HG03159 (cell line): Measurements from ENCODE around the gene ZNF175.
"Not testable (repeated sequence)": the region's sequence is repeated elsewhere in the genome, so short reads cannot be mapped to it uniquely, and the experiment has no call there.

Experiments
- ATAC-seq: cut with Tn5 transposase; IDR thresholded peaks from one replicate; pipeline ENCODE4 v1.9.1; 2021; ENCODE audit warnings: mild to moderate bottlenecking, moderate library complexity; ENCODE audit not compliant: unreplicated experiment

Gene ZNF175

GRCh38 chr19:51626675-51627074 is 55.6 kb downstream of the ZNF175 start:
- ATAC-seq, result no peak

- no peak for ATAC-seq
Measured at GRCh38 chr19:51627491-51628138, 56.5 kb downstream of the ZNF175 start.

- ATAC-seq, result no peak
Measured at GRCh38 chr19:51628153-51628939, 57.3 kb downstream of the ZNF175 start.

GRCh38 chr19:51630315-51630714 is 59.2 kb downstream of the ZNF175 start, which contains the start of gene SIGLEC5:
Gene SIGLEC5, minus strand, starts transcription at chr19:51630401. Its CDS starts 66 bp downstream, at chr19:51630335.
- not testable (repeated sequence) for ATAC-seq

- ATAC-seq, result no peak
Measured at GRCh38 chr19:51632126-51632525, 61.0 kb downstream of the ZNF175 start.

- ATAC-seq, result no peak
Measured at GRCh38 chr19:51637362-51637978, 66.4 kb downstream of the ZNF175 start.

GRCh38 chr19:51639916-51640315 is 68.8 kb downstream of the ZNF175 start:
- no peak for ATAC-seq

GRCh38 chr19:51640386-51640785 is 69.3 kb downstream of the ZNF175 start:
- ATAC-seq, result no peak

- ATAC-seq, result no peak
Measured at GRCh38 chr19:51641648-51642047, 70.6 kb downstream of the ZNF175 start.
